GM18517 (cell line): Measurements from ENCODE around the gene EPHA3.

Source experiments
- ATAC-seq: cut with Tn5 transposase; IDR thresholded peaks from one replicate; pipeline ENCODE4 v1.9.1; 2021; ENCODE audit warnings: mild to moderate bottlenecking, moderate library complexity; ENCODE audit not compliant: unreplicated experiment

The EPHA3 gene

DNA sequence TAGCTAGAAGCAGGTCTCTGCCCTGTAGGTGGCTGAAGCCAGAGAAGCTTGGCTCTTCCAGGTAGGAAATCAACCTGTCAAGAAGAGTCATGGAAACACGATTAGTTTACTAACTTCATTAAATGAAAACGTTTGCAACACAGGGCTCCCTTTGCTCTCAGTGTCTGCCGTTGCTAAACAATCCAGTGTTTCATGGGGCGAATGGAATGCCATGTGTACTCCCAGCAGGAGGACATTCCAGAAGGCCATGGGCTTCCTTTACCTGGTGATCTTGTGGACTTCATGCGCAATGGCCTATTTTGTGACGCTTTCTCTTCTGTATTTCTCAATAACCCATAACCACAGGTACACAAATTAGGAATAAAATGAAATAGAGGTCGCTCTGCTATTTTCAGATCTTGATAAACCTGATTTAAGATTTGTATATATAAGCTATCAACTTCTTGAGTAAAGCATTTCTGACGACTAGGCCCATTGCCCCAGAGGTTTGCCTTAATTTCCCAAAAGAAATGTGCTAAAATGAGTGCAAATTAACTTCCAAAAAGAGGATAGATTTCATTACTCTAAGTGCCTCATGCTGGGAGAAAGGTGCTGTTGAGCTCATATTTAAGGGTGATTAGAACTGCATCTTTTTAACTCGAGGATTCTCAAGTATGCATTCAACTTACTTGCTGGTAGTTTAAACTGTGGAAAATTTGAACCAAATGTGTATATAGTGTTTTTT is 171.0 kb downstream of the EPHA3 start:
- no peak for ATAC-seq

DNA sequence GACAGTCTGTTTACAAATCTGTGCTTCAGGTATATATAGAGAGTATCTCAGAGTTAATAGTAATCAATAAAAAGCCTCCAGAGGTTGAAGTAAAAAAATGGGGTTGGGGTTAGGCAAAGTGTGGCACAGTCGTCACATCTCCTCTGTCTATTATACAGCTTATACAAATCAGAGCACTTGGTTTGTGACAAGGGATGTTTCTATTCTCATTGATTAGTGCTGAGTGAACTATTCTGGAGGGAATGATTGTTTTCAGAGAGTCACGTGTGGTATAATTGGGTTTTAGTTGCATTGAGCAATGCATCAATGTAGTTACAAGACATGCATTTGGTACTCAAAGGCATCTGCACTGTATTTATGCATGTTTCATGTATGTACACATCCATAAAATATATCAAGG is 172.9 kb downstream of the EPHA3 start:
- ATAC-seq: no peak

DNA sequence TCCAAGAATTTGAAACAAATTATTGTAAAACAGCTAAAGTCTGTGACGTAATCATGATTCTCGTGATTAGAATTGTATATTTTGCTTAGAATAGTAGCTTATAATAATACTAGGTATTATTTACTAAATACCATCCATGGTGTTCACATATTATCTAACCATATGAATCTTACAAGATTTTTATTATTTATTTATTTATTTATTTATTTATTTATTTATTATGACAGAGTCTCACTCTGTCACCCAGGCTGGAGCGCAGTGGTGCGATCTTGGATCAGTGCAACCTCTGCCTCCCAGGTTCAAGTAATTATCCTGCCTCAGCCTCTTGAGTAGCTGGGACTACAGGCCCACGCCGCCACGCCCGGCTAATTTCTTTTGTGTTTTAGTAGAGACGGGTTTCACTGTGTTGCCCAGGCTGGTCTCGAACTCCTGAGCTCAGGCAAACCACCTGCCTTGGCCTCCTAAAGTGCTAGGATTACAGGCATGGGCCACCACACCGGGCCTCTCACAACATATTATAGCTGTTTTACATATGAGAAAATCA is 173.5 kb downstream of the EPHA3 start:
- no peak for ATAC-seq

DNA sequence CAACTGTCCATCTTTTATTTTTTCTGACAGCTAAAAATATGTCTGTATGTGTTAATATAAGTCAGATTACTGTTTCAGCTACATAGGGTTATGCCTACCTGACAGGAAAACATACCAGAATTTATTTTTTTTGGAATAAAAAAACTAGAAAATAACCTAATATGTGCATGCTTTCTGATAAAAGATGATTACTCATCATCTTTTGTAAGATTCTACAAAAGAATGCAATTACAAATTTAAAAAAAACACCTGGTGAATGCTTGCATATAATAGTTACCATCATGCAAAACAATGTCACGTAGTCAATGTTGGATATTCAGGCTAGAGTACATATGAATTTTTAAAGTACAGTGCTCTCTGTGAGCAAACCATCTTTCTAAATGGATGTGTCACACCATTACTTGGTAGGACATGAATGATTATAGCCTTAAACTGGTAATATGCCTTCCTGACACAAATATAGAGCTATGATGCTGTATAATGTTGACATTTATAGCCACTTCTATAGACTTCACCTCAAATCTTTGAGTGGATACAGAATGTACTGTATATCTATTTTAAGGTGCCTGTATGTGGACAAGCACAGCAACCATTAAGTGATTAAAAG is 180.6 kb downstream of the EPHA3 start:
- ATAC-seq: no peak

DNA sequence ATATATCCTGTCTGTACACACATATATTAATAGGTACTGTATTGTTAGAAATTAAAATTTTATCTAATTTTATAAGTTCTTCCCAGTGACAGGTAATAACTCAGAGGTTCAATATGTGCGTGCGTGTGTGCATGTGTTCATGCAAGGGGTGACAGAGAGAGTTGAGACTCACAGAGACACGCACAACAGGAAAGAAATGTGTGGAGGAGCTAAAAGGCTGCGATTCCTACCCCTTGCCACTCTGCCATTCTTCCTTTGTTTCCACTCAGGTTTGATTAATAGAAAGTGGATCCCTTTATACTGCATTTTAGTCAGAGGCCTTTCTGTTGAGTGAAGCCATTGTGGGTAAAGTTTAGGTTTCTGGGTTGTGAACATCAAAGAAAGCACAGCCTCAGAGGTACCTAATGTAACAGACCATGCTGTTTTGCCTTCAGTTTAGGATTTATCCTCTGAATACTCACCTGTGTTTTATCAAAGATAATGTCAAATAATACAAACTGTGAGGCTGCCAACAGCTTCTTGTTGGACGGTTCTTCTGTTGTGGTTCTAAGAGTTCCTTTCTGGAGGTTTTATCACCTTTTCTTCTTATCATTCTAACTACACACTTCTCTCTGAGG is 182.3 kb downstream of the EPHA3 start:
- no peak for ATAC-seq

DNA sequence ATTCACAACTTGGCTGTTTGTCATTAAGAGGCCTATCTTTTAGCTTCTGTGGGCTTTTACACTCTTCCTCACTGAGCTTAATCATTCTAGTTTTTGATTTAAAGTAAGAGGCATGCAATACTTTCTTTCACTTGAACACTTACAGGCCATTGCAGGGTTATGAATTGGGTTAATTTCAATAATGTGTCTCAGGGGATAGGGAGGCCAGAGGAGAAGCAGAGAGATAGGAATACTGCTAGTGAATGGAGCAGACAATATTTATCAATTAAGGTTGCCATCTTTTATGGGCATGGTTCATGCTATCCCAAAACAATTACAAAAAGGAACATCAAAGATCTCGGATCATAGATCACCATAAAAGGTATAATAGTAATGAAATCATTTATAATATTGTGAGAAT is 189.8 kb downstream of the EPHA3 start:
- no peak for ATAC-seq

DNA sequence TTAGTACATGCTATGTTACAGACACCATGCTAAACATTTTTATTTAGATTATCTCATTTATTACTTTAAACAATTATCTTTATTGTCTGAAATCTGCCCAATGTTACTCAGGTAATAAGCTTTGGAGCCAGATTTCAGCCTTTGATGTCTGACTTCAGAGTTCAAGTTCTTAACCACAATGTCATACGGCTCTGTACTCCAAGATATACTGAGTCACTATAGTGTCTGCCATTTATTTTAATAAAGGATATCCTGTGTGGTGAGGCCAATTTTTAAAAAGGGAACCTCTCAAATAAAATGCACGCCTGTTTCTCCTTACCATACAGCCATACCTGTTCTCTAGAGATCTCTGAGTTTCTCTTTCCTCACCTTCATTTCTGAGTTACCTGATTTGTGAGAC is 193.1 kb downstream of the EPHA3 start:
- no peak for ATAC-seq

DNA sequence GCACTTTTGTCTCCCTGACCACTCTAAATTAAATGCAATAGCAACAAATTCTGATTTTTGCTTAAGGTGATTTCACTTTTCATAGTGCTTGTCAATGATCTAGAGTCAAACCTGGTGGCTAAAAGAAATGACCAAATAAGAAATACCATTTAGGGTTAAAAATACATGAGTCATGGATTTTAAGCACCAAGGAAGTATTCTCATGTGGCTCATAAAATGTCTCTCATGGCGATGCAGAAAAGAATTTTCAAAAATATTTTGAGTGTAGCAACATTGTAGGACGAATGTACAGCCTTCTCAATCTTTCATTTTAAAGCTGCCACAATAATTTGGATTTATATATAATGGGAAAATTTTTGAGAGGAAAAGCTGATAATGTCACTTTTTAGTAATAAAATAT is 193.6 kb downstream of the EPHA3 start:
- no peak for ATAC-seq

DNA sequence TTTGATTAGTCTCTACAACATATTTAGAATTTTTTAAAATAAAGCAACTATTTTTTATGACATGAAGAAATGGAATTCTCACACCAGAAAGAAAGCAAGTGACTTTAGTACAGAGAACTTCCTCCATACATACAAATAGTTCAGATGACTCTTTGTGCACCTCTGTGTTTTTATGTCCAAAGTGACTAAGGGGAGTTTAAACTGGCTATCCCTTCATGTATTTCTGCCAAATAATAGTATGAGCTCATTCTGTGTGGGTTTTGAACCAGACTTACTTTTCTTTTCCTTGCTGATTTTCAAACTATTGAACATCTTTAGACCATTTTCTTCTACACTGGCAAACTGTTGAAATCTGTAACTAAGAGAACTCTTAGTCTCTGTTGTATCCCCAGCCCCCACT is 196.3 kb downstream of the EPHA3 start:
- no peak for ATAC-seq

DNA sequence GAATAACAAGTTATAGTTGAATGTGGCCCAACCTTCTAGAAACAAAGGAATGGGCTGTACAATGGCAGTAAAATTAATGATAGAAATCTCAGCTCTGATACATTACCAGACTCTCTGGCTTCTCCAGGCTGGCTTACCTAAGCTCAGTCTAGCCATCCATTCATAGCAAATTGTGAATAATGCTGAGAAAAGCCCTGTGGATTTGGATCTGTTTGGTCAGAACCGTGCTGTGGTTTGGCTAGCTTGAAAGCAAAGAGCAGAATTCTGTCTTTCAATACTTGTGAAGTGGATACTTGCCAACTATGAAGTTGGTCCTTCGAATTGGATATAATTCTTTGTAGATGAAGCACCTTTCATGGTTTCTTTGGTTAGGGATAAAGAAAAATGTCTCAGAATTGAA is 199.1 kb downstream of the EPHA3 start:
- ATAC-seq: no peak

DNA sequence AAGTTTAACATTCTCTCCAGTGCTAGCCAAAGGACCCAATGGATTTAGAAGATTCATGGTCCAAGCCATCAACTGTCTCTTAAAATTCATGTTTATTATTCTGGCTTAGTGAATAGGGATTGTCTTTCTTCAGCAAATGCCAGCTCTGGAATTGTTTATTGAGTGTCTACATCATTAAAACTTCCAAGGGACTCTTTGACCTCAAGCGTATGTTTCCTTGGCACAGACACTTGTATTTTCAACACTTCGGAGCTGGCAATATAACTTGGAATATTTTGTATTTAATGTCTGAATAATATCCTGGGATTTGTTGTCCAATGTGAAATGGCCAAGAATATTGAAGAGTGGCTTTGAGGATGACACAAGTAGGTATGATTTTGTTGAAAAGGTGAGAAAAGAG is 204.2 kb downstream of the EPHA3 start:
- ATAC-seq: no peak

DNA sequence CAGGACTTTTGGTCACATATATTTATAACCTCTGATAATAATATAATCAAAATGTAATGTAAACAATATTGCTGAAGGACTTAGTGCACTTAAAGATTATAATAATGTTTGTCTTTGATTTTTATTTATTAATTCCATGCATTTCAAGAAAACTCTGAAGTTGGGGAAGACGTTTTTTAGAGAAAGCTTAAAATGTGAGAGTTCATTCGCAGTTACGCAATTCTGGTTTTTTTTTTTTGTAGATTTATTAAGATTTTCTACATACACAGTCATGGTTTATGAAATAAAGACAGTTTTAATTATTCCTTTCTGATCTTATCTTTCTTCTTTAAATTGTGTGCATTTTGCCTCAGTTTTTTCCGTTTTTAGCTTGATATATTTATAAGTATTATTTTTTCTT is 204.7 kb downstream of the EPHA3 start:
- no peak for ATAC-seq

DNA sequence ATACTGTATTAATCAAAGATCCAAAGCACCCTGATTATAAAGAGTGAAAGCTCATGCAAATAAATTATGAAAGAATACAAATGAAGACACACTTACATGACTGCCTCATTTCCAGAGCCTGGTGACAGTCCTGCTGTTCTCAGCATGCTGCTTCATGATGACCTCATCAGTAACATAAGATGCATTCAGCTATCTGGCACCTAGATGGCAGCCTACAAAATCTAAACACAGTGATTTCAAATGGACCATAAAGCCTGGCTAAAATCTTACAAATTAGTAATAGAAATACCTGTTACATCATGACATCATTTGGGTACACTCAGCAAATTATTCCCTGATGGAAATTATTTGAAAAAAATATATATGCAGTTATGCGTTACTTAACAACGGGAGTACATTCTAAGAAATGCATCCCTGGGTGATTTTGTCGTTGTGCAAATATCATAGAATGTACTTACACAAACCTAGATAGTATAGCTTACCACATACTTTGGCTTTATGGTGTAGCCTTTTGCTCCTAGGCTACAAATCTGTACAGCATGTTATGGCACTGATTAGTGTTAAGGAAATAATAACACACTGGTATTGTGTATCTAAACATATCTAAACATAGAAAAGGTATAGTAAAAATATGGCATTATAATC is 207.2 kb downstream of the EPHA3 start:
- ATAC-seq: no peak

DNA sequence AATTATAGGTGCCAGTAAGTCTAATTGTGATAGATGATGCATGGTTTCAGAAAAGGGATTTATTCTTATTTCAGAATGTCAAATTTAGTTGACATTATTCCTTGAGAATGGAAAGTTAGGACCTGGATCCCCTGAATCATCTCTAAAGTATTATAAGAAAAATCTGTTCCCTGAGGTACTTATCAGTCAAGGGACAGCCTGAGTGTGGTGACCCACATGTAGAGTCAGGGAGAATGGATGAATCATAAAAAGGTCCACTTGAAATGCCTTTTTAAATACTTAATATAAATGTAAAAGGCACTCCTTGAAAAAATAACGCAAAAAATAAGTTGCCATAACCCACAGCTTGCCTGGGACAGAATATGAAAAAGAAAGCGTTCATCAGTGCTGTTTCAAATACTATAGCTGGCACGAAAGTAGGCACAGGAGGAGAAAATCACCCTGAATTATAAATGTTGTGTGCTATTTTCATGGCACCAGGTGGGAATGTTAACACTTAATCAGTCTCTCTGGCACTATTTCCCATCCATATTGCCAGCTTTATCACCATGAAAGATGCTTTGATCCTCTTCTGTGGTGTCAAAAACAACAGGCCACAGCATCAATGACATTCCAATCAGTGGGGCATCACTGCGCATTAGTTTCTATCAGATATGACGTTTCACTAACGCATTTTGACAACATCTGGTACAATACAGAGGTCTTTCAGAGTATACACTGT is 208.5 kb downstream of the EPHA3 start:
- ATAC-seq: no peak

DNA sequence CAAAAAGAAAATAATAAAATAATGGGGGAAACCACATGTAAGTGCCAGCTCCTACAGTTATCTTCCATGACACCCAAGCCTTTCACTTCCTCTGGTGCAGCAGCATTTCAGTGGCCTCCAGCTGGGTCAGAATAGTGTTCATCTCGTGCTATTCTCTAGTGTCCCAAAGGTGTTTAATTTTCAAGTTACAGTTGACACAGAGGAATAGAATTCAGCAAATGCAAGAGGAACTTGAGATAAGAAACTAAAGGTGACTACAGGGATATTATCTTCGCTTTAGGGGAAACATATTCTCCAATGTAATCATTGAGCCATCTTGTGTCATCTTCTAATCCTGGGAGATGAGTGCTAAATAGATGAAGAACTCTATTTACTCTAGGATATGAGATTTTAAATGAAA is 212.8 kb downstream of the EPHA3 start:
- ATAC-seq: no peak

DNA sequence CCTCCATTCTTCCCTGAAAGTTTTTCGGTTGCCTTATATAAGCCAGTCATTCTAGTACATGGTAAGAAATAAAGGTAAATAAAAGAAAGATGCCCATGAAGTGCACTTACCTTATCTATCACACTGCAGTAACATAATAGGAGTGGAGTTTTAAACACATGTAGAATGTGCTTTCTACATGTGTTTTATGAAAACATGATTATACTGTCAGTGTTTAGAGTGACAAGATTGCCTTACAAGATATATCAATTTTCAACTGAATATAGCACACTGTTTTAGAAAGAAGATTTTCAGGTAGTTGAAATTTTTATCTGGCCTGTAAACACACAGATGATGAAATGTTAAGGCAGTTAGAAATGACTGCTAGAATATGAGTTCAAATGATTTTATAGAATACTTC is 219.6 kb downstream of the EPHA3 start:
- no peak for ATAC-seq

DNA sequence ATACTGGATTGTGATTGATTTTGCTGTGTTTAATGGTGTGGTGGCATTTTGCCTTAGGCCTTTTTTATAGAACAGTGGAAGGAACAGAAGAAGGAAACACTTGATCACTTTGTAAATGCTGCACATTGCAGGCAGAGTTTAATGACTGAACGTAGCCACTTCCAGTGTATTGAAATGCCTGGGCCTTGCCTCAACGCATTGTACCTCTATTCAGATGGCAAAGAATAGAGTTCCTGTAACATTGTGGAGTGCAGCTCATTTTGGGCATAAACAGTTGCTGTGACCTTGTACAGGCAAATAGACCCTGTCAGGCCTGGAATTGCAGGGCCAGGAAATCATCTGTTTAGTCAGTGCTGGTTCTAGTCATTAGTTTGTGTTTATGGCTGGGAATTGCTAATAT is 225.0 kb downstream of the EPHA3 start:
- ATAC-seq: no peak

DNA sequence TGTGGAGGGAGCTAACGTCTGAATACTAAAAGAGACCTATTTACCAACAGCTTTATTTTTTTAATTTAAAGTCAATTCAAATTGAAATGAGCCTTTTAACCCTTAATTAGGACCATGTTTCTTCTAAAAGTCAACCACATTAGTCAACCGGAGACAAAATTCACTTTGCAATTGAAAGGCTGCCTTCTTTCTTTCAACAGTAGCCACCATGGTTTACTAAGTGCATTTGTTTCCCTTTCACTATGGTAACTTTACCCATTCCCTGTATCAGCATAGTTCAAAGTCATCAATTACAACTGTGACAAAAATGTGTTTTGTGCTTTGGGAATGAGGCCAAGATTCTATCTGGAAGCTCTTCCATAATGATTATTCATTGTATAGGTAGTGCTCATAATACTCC is 225.4 kb downstream of the EPHA3 start:
- ATAC-seq: no peak

DNA sequence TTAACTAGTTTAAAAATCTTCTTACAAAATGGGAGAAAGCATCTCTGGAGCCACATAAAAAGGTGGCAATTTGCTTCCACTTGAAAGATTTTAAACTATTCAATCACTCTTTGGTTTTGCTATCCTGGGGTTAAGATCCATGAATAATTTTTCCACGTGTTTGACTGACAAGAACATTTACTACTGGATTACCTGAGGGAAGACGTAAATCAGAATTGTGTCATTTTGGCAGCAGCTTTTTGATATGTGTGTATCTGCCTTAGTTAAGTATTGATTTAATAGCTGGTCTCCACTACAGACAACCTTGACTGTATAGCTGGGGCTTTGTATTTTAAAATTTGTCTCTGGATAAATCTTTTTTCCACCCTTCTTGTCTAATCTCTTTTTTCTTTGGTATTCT is 228.3 kb downstream of the EPHA3 start:
- no peak for ATAC-seq

DNA sequence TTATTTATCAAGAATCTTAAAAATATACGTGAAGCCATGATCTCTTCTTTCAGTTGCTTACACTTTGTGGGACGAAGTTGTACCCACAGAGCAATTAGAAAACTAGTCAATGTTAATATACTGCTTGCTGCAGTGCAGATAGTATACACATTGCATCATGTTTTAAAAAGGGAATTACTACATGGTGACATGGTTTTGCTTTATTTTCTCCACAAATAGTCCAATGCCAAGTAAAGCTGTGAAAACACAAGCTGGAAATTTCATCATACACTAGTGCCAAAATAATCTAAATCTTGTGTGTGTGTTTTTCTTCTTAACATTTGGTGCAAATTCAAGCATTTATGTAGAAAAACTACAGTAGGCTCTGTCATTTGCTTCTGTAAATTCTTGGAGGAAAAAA is 233.0 kb downstream of the EPHA3 start:
- no peak for ATAC-seq

DNA sequence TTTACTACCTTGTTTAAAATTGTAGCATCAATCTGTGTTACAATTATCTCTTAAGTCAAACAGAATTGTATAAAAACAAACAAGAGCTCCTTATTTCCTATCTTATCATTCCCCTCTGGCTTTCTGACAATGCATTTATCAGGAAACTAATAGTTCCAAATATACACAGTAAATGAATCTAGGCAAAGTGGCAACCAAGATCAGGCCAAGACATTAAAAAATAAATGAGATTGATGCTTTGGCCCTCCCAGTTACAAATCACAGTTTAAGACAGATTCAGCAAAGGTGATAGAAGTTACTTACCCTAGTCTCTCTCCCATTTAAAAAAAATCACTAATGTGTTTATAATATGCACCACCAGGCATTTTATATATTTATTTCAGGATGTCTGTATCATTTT is 236.7 kb downstream of the EPHA3 start:
- ATAC-seq: no peak
